HG03196 (cell line): ENCODE results near the gene GRID1.
"Not testable (repeated sequence)": the region's sequence is repeated elsewhere in the genome, so short reads cannot be mapped to it uniquely, and the experiment has no call there.

Source experiments
- ATAC-seq: cut with Tn5 transposase; IDR thresholded peaks from one replicate; pipeline ENCODE4 v1.9.1; 2021; ENCODE audit not compliant: unreplicated experiment

The GRID1 gene

DNA sequence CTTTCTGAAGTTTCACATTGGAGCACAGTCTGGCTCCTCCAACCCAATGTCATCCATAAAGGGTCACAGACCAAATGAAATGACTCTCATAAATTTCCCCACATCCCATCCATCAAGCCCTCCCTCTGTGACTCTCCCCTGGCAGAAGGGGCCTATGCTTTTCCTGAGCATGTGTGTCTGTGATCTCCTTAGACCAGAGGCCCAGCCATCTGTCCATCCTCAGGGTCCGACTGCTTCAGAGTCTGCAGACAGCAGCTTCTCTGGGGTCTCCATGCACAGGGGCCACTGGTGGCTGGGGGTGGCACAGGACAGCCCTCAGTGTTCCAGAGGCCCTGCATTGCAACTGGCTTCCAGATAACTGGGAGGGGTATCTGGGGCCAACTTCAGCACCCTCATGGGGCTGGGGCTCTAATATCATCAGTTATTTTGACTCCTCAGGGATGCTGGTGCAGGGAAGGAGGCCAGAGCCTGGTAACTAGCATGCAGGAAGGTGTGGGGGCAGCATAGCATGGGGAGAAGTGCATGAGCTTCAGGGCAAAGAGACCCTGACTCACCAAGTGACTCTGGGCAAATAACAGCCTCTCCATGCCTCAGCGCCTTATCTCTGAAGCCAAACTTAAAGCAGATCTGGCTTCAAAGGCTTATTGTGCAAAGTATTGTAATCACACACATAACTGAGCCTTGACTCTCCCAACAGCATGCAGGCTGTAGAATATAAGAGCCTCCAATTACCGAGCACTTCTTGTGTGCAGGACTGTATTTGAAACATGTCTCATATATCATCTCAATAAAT, 266.9 kb downstream of the GRID1 start:
- ATAC-seq: no peak

DNA sequence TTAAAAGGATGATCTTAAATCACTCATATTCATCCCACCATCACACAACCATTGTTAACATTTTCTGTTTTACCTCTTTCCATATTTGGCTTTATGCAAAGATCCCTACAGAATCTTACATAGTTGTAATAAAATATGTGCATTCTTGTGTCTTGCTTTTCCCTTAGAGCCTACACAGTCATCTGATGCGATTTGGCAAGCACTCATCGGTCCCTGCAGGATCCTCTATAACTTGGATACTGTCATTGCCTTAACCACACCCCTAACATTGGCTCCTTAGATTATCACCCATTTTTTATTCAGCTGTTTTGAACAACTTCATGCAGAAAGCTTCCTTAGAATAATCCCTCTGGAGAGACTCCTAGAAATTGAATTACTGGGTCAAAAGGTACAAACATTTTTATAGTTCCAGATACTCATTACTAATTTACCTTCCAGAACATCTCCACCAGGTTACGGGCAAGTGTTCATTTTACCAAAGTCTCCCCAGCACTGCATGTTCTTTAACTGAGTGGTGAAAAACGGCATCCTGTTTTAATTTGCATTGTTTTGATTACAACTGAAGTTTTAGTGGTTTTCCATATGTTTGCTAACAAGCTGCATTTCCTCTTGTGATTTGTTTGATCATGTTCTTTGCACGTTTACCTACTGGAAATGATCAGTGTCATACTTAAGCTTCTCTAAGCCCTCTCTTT, 268.3 kb downstream of the GRID1 start:
- no peak for ATAC-seq

DNA sequence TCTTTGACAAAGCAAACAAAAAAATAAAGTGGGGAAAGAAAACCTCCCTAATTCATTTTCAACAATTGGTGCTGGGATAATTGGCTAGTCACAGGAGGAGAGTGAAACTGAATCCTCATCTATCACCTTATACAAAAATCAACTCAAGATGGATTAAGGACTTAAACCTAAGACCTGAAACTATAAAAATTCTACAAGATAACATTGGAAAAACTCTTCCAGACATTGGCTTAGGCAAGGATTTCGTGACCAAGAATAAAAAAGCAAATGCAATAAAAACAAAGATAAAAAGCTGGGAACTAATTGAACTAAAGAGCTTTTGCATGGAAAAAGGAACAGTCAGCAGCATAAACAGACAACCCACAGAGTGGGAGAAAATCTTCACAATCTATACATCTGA, 271.5 kb downstream of the GRID1 start:
- not testable (repeated sequence) for ATAC-seq

DNA sequence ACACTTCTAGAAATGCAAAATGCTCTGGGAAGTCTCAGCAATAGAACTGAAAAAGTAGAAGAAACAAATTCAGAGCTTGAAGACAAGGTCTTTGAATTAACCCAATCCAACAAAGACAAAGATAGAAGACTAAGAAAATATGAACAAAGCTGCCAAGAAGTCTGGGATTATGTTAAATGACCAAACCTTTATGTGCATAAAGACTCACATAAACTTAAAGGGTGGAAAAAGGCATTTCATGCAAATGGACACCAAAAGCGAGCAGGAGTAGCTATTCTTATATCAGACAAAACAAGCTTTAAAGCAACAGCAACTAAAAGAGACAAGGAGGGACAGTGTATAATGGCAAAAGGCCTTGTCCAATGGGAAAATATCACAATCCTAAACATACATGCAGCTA, 274.3 kb downstream of the GRID1 start:
- not testable (repeated sequence) for ATAC-seq

DNA sequence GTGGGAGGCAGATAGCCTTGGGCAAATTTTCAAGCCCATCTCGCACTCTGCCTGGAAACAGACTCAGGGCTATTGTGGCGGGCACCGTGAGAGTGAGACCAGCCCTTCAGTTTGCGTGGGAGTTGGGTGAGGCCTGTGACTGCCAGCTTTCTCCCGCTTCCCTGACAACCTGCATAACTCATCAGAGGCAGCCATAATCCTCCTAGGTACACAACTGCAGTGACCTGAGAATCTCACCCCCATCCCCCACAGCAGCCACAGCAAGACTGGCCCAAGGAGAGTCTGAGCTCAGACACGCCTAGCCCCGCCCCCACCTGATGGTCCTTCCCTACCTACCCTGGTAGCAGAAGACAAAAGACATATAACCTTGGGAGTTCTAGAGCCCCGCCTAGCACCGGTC, 275.4 kb downstream of the GRID1 start:
- ATAC-seq: no peak

DNA sequence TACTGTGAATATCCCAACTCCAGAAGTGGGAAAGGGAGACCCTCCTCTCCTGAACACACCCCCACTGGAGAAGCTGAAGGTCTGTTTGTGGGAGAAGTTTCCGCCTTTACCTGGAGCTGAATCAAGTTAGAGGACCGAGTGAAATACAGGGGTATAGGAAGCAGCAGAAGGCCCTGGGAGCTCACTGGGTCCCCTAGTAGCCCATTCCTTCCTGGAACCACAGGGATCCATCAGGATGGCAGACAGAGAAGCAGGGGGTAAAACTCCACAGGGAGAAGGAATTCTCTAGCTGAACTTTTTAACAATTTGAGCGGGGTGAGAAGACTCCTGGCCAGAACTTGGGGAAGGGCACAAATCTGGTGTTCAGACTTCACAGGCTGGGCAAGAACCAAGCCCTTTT, 275.8 kb downstream of the GRID1 start:
- no peak for ATAC-seq

DNA sequence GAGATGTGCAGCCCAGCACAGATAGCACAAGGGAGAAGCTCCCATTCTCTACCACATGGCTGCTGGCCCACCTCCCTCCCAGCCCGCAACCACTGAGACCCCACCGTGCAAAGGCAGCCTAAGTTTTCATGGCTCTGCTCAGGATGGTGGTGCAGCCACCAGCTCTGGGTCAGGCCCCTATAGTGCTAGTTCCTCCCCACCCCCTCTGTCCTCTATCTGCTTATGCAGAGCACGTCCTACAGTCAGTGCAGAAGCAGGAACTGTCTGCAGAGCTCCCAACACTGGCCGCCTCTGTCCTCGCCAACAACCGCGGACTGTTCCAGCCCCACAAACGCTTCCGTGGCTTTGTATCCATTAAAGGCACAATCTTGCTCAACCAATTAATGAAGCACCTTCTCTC, 278.9 kb downstream of the GRID1 start:
- no peak for ATAC-seq

DNA sequence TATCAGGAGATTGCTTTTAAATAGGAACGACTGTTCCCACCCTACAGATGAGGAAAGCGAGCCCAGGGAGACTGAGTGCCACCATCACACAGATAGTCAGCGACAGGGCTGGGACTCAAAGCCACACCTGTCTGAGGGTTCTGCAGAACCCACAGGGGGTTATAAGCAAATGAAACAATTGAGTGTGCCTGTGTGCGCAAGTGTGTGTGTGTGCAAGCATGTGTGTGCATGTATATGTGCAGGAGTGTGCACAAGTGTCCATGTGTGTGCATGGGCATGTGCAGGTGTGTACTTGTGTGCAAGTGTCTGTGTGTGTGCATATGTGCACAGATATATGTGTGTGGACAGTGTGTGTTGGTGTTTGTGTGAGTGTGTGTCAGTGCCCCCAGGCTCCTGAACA, 280.2 kb downstream of the GRID1 start:
- no peak for ATAC-seq

DNA sequence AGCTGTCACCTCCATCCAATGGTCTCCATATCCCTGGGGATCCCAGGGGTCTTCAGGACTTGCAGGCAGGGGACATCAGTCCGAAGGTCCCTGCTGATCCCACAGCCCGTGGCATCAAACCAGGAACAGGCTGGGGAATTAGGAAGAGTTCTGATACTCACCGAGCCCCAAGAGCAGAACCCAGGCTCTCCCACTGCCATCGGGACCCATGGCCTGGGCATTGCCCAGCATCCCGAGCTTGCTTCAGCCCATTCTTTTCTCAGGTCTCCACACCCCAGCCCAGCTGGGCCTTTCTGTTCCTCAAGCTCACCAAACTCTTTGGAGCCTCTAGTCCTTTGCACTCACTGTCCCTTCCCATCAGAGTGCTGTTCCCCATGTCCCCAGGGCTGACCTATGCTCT, 280.9 kb downstream of the GRID1 start:
- no peak for ATAC-seq

DNA sequence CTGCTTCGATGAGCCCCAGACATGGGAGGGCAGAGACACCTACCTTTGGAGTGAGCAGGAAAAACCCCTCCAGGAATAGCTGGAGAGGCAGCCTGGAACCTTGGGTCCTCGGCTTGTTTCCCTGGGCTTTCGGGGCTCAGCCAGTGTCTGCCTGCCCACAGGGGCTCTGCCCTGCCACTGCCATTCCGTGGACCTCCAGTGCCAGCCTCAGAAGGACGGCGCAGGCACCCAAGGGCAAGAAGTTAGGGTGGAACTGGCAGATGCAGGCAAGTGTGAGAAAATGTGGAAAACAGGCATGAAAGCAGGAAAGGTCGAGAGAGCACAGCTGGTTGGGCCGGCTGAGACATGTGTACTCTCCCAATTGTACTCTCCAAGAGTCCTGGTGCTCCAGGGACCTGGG, 281.5 kb downstream of the GRID1 start:
- no peak for ATAC-seq

DNA sequence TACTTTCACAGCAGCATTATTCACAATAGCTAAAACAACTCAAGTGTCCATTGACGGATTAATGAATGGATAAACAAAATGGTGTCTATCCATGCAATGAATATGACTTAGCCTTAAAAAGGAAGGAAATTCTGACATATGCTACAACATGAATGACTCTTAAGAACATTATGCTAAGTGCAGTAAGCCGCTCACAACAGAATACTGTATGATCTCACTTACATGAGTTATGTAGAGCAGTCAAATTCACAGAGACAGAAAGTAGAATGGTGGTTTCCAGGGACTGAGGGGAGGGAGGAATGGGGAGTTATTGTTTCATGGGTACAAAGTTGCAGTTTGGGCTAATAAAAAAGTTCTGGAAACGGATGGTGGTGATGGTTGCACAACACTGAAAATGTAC, 282.0 kb downstream of the GRID1 start:
- ATAC-seq: no peak

DNA sequence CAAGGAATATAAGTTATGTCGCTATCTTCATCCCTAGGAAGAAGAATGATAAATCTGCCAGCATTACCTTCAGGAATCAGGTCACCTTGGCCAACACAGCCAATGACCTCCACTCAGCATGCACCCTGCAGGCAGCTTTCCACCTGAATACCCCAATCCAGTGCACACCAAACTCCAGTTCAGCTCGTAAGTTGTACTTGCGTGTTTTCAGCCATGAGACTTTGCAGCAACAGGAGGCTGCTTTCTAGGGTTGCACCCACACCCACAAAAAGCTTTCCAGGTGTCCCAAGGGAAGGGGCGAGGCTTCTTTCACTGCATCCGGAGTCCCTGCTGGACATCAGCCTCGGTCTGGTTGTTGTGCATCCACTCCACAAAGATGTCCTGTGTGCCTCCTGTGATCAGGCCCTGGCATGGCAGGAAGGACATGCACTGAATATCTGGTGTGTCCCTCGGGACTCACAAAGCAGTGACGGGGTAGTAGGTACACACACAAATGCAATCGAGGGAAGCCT, 282.9 kb downstream of the GRID1 start:
- ATAC-seq: no peak

DNA sequence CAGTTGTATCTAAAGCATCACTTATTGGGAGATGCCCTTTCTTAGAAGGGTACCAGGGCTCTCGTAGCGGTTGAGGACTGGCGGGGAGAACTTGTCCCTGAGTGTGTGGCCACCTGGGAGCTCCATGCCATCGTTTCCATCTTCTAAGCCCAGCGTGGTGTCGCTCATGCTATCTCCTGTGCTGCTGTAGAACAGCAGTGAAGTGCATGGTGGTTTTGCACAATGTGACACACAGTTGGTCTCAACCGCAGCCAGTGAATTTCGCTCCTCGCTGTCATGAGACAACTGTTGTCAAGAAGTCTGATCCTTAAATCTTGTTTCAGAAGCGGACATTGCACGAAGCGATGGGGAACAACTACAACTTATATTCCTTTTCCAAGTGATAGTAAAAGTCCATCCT, 283.4 kb downstream of the GRID1 start:
- ATAC-seq: no peak

DNA sequence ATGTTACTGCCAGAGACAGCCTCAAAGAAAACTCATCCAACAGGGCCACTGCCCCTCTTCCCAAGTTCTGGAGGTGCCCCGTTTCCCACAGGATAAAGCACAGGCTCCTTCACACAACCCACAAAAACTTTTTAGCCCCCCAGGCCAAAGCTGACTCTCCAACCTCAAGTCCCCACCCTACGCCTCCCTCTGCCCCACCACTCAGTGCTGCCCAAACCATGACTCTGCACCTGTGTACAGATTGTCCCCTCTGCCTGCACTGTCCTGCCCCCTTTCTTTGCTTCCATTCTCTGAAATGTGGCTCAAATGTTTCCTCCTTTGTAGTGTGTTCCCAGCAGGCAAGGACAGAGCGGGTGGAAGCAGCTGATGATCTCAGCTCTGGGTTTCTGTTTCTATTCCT, 284.0 kb downstream of the GRID1 start:
- ATAC-seq: no peak

DNA sequence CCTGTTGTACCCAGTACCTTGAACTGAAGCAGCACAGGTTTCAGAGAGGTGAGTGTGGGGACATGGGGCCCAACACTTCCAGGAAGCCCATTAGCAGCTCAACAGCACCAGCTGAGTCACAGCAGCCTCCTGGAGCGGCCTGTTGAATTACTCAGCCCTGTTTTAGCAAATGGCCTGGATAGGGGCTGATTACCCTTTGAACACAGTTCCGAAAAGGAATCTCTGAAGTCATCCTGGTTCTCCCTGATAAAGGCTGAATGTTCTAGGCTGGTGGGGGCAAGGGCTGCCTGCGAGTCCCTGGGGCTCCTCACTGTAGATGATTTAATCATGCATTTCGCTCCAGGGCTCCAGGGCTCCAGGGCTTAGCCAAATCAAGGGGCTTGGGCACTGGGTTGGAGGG, 287.5 kb downstream of the GRID1 start:
- ATAC-seq: no peak

DNA sequence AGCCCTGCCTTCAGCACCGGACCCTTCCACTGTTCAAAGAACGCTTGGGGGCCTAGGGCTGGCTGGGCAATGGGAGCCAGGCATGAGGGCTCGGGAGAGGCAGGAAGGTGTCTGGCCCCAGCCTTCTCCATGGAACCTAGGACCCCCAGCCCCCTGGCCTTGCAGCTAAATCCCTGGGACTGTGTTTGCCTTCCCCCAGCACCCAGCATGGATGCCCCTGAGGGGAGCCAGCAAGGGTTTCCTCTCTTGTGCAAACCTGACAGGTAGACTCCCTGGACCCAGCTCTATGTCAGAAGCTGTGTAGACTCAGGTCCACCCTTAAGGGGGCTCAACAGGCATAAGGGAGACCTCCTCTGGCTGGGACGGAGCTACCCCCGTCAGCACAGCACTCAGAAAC, 288.0 kb downstream of the GRID1 start:
- ATAC-seq: no peak

DNA sequence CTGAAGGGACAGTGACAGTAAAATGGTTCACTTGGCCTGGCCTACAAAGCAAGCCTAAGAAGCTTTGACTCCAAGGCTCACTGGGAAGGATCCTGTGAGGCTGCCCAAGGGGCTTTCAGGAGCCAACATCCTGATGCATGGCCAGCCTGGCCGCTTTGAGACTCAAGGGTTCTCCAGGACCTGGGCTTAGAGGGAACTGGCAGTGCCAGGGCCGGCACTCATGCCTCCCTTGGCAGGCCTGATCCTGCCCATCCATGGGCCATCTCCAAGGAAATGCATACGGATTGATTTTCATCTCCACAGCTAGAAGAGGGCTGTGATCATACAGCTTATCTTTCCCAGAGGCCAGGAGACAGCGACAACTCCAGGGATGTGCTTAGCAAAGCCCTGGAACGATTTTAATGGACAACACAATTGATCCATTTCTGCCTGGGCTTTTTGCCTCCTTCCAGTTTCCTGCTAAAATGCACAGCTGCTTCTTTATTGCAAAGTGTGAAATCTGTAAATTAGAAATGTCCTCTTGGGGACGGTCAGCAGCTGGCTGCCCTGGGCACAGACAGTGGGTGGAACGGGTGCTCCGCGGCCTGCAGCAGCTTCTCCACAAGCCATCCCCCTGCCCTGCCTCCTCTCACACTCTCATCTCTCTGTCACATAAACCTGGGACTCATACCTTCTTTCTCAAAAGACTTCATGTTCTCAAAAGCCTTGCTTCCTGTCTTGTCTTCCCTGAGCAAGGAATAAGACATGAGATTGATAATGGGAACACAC, 288.5 kb downstream of the GRID1 start:
- ATAC-seq: no peak

DNA sequence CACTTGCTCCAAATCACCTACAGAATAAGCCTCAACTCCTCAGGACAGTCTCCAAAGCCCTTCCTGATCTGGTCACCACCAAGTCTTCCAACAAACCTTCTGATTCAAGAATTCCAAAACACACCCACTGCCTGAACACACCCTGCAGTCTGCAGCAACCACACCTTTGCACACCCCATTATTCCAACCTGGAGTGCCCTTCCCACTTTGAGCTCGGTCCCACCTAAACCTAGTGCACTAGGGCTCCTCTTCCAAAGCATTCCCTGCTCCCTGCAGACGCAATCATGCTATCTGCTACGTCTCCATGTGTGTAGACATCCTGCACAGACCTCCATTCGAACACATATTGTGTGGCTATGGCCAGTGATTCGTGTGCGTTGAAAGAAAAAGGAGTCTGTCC, 289.3 kb downstream of the GRID1 start:
- no peak for ATAC-seq

DNA sequence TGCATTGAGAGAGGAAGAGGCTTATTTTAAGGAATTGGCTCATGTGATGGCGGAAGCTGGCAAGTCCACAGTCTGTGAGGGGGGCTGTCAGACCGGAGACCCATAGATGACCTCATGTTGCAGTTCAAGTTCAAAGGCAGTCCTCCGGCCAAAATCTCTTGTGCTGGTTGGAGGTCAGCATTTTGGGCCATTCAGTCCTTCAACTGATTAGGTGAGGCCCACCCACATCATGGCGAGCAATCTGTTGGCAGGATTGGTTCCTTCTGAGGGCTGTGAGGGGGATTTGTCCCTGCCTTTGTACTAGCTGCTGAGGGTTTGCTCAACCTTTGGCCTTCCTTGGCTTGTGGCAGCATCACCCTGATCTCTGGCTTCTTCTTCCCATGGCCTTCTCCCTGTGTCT, 290.1 kb downstream of the GRID1 start:
- ATAC-seq: not testable (repeated sequence)

DNA sequence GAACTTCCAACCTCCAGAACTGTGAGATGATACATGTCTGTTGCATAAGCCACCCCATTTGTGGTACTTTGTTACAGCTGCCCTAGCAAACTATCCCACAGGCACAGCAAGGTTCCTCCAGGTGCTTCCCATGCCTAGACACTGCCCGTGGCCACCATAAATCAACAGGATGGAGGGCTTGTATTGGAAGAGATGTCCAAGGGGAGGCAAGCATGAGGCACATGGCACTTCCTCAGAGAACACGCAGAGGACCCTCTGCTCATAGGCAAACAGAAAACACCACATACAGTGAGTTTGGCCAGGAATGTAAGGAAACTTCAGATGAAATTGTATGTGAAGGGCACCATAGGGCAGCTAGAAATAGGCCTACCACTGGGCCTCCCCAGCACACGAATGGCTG, 291.1 kb downstream of the GRID1 start:
- ATAC-seq: no peak

DNA sequence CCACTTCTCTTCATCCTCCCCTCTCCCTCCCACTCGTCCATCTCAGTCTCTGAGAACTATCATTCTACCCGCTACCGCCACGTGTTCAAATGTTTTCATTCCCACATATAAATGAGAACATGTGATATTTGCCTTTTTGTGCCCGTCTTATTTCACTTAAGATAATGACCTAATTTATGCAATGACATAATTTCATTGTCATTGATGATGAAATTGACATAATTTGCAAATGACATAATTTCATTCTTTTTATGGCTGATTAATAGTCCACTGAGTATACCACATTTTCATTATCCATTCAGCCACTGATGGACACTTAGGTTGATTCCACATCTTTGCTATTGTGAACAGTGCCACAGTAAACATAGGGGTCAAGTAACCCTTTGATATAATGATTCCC, 292.3 kb downstream of the GRID1 start:
- no peak for ATAC-seq
